OCI-LY3 (cell line): ENCODE results near the gene SLC30A1.

Experiments used
- EZH2phosphoT487 ChIP-seq: fragments of 200-600 bp; shearing (Covaris generic); IDR thresholded peaks from 2 replicates; pipeline ENCODE4 v1.6.1; 2018; ENCODE audit warnings: antibody characterized with exemption, mixed run types, low read depth
- TF ChIP-seq, protein P1 (sequence below): fragments of 200-600, 300-600 bp; sonication (generic); IDR thresholded peaks from 2 replicates; pipeline ENCODE4 v1.5.1; 2014; ENCODE audit warnings: antibody characterized with exemption, low read length, low read depth

DNA sequence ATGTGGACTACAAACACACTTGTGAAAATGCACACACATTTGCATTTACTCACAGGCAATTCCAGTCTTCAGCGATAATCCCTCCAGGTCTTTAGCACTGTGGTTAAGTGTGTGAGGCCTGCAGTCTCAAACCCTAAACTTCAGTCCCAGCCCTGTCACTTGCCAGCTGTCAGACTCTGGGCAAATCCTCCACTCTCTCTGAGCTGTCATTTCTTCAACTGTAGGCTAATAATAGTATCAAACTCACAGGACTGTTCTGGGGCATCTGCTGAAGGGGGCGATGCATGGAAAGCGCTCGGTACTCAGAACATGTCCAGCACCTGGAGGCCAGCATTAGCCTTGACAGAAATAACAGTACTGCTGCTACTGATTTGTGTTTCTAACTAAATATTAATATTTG is 48.3 kb upstream of the SLC30A1 start:
- TF ChIP-seq, protein P1, sequence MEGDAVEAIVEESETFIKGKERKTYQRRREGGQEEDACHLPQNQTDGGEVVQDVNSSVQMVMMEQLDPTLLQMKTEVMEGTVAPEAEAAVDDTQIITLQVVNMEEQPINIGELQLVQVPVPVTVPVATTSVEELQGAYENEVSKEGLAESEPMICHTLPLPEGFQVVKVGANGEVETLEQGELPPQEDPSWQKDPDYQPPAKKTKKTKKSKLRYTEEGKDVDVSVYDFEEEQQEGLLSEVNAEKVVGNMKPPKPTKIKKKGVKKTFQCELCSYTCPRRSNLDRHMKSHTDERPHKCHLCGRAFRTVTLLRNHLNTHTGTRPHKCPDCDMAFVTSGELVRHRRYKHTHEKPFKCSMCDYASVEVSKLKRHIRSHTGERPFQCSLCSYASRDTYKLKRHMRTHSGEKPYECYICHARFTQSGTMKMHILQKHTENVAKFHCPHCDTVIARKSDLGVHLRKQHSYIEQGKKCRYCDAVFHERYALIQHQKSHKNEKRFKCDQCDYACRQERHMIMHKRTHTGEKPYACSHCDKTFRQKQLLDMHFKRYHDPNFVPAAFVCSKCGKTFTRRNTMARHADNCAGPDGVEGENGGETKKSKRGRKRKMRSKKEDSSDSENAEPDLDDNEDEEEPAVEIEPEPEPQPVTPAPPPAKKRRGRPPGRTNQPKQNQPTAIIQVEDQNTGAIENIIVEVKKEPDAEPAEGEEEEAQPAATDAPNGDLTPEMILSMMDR, result no peak
- TF ChIP-seq EZH2phosphoT487, result no peak
